Ovary (tissue), 3 donors: Measurements from ENCODE around the gene ARPC1A.

Source experiments
- CTCF ChIP-seq, 3 donors: fragments of 450-650 bp in 2 of 3; fragments of 200-600 bp in 1 of 3; IDR thresholded peaks; one replicate each; pipeline versions ENCODE4 v1.5.1 to v1.8.0; 2016 to 2022; ENCODE audit warnings: antibody characterized with exemption in 3 of 3, mild to moderate bottlenecking in 1 of 3
- POLR2A ChIP-seq: fragments of 450-650 bp; IDR thresholded peaks from one replicate; pipeline ENCODE4 v1.6.1; 2017; ENCODE audit warnings: antibody characterized with exemption, mild to moderate bottlenecking, moderate library complexity
- donor health status: DM: no; HTN: no; CAD: no.

- TF ChIP-seq CTCF (IDR thresholded peaks at IDR 0.05) (no peak), POLR2A (no peak)
Observed at GRCh38 chr7:99384523-99384922, 58.8 kb downstream of the ARPC1A start.
